ENCODE measurements around the gene SARDH. TPM values are rescaled to one million over a fixed set of nuclear protein-coding genes. Genes with fewer than 3 reads are reported as not detected.

Gene SARDH
- total RNA-seq, 4 donors from 2014 or later, result 0.39 to 2.9 (median 0.51) TPM

- no peak for DNase-seq (ENCODE audit: extremely low spot score)
- 73% methylated on average over 23 of the region's 36 CpGs for WGBS
- intact Hi-C loops (cut with DNase I), result no loop called here
These were observed 81.7 kb downstream of the SARDH start for GRCh38 chr9:133656211-133657119.

DNA sequence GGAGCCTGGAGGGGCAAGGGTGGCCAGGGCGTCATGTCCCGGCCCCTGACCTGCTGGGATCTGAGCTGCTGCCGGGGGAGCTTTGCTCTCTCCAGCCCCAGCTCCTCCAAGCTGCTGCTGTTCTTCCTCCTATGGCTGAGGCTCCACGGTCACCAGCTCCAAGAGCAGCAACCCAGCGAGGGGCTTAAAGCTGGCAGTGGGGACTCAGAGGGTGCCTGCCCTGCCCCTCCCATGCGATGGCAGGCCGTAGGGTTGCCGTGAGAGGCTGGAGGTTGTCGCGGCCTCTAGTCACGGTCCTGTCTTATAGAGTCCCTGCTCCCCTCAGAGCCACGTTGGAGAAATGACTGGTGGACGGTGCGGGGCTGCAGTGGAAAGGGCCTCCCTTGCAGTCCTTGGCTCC, 82.5 kb downstream of the SARDH start:
- Histone ChIP-seq H3K36me3 (no peaks in the 10 kb centered on the region), H3K9me3 (no peaks in the 10 kb centered on the region), H3K27me3 (peaks cover 0 to 98% (median 21%) of the 10 kb centered on the region in 4 donors), H3K4me1 (peaks cover 15 to 19% (median 17%) of the 10 kb centered on the region in 4 donors), H3K27ac (replicated peaks in 1 of 4) (no peak overlapping the region), H3K4me3 (no peak overlapping the region)
- intact Hi-C loops (cut with DNase I), result no loop called here
- 66% methylated on average over 11 of the region's 14 CpGs for WGBS
- DNase-seq (ENCODE audit: extremely low spot score), result no peak
- TF ChIP-seq POLR2A (IDR thresholded peaks at IDR 0.05; ENCODE audit: low read depth) (no peak), POLR2AphosphoS5 (IDR thresholded peaks at IDR 0.05) (no peak), EP300 (IDR thresholded peaks at IDR 0.05) (no peak), CTCF (IDR thresholded peaks at IDR 0.05) (no peak)

More at GRCh38 chr9:133656211-133657119, 81.7 kb downstream of the SARDH start:
- TF ChIP-seq CTCF (IDR thresholded peaks at IDR 0.05) (no peak), POLR2AphosphoS5 (IDR thresholded peaks at IDR 0.05) (no peak), EP300 (IDR thresholded peaks at IDR 0.05) (no peak), POLR2A (IDR thresholded peaks at IDR 0.05; ENCODE audit: low read depth) (no peak)
- H3K4me1 ChIP-seq, result peaks cover 15 to 19% (median 17%) of the 10 kb centered on the region in 4 donors
- H3K27ac ChIP-seq (replicated peaks in 1 of 4), result no peak overlapping the region
- peaks cover 0 to 98% (median 19%) of the 10 kb centered on the region in 4 donors for H3K27me3 ChIP-seq
- H3K4me3 ChIP-seq, result no peak overlapping the region
- no peaks in the 10 kb centered on the region for H3K9me3 ChIP-seq
- H3K36me3 ChIP-seq, result no peaks in the 10 kb centered on the region

DNA sequence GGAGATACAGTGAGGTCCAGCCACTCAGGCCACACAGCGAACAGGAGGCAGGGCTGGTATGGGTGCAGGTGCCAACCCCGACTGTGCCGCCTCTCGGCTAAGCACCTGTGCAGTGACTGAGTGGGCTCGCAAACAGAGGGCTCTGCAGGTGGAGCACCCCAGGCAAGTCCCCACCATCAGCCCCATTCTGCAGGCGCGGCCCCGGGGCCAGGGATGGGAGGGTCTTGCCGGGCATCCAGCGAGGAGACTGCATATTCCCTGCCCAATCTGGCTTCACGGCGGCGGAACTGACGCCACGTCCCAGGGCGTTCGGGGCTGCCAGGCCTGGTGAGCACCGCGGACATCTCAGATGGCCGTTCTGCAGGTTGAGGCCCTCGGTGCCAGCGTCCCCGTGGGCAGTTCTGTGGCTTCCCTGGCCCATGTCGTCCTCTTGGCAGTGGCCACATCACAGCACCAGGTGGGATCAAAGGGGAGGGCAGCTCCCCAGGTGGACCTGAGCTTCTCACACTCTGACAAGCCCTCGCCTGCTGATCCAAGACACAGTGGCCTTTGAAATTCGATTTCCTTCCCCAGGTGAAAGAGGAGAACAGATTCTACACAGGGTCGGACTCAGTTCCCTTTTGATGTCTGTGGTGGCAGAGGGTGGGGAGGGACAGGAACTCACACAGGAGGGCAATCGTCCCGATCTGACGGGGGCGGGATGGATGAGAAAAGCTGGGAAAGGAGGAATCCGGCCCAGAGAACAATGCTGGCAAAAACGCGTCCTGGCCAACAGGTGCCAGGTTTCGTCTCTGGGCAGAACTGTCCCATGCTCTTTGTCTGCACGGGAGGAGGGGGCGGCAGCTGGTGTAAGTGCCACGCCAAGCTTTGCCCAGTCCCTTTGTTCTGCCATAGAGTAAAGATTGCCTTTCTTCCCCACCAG, 83.2 kb downstream of the SARDH start:
- Histone ChIP-seq H3K4me1 (peaks cover 15 to 19% (median 17%) of the 10 kb centered on the region in 4 donors), H3K27me3 (peaks cover 0 to 97% (median 21%) of the 10 kb centered on the region in 4 donors), H3K9me3 (no peaks in the 10 kb centered on the region), H3K27ac (replicated peaks in 1 of 4) (no peak overlapping the region), H3K4me3 (no peak overlapping the region), H3K36me3 (no peaks in the 10 kb centered on the region)
- DNase-seq (ENCODE audit: extremely low spot score), result no peak
- TF ChIP-seq CTCF (IDR thresholded peaks at IDR 0.05) (no peak), POLR2A (IDR thresholded peaks at IDR 0.05; ENCODE audit: low read depth) (no peak), POLR2AphosphoS5 (IDR thresholded peaks at IDR 0.05) (no peak), EP300 (IDR thresholded peaks at IDR 0.05) (no peak)
- intact Hi-C loops (cut with DNase I), result no loop called here
- 47% methylated on average over 19 of the region's 38 CpGs for WGBS

DNA sequence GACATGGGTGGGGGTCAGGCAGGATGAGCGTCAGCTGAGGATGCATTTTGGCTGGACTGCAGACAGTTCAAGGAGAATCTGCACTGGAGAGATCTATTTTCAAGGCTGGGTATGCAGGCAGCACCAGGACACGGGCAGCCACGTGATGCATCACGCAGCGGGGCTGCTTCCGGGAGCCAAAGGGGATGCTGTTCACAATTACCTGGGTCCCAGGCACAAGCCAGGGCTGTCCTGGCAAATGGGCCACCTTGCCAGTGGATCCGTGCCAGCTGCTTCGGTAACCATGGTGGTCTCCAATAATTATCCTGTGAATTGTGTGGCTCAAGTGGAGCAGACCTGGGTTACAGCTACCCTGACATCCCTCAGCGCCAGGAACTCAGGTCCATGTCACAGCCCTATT, 84.5 kb downstream of the SARDH start:
- no peak for DNase-seq (ENCODE audit: extremely low spot score)
- WGBS, result 65% methylated on average over 5 of the region's 9 CpGs
- H3K36me3 ChIP-seq, result no peaks in the 10 kb centered on the region
- H3K9me3 ChIP-seq, result no peaks in the 10 kb centered on the region
- TF ChIP-seq CTCF (IDR thresholded peaks at IDR 0.05) (no peak), EP300 (IDR thresholded peaks at IDR 0.05) (no peak), POLR2A (IDR thresholded peaks at IDR 0.05; ENCODE audit: low read depth) (no peak), POLR2AphosphoS5 (IDR thresholded peaks at IDR 0.05) (no peak)
- H3K27me3 ChIP-seq, result peaks cover 0 to 99% (median 21%) of the 10 kb centered on the region in 4 donors
- H3K4me3 ChIP-seq, result no peak overlapping the region
- intact Hi-C loops (cut with DNase I), result no loop called here
- H3K27ac ChIP-seq (replicated peaks in 1 of 4), result no peak overlapping the region
- peaks cover 5 to 10% (median 8%) of the 10 kb centered on the region in 4 donors for H3K4me1 ChIP-seq

Data from esophagus muscularis mucosa (tissue), 4 donors.